Activated T-helper 17 cell treated with anti-CD3 and anti-CD28 coated beads, Interleukin-2, amount 50 U/mL, for 72 hours (primary cell): Measurements from ENCODE around the gene MAP3K9. TPM values are rescaled to one million over a fixed set of nuclear protein-coding genes. Genes with fewer than 3 reads are reported as not detected.
A peak's percentile ranks its signal among the peaks of the same experiment; 100 is the strongest.
"Not testable (repeated sequence)": the region's sequence is repeated elsewhere in the genome, so short reads cannot be mapped to it uniquely, and the experiment has no call there.

Experiments used
- ATAC-seq: fragments of 150-1000 bp; cut with Tn5 transposase; replicated peaks from 2 replicates; pipeline ENCODE4 v1.10.0; 2021; ENCODE audit warnings: mild to moderate bottlenecking, moderate library complexity
- H3K27ac Mint-ChIP-seq: one replicate; pipeline ENCODE4 v1.8.0; 2022; ENCODE audit warnings: mixed read lengths
- H3K27me3 Mint-ChIP-seq: one replicate; pipeline ENCODE4 v1.8.0; 2022; ENCODE audit warnings: mixed read lengths
- H3K36me3 Mint-ChIP-seq: one replicate; pipeline ENCODE4 v1.8.0; 2022; ENCODE audit warnings: low read depth, mild to moderate bottlenecking, mixed read lengths
- H3K4me1 Mint-ChIP-seq: one replicate; pipeline ENCODE4 v1.8.0; 2022; ENCODE audit warnings: mixed read lengths
- H3K4me3 Mint-ChIP-seq: one replicate; pipeline ENCODE4 v1.8.0; 2022; ENCODE audit warnings: mild to moderate bottlenecking, mixed read lengths
- H3K9me3 Mint-ChIP-seq: one replicate; pipeline ENCODE4 v1.8.0; 2022; ENCODE audit warnings: mixed read lengths
- total RNA-seq, 2 donors: library from RNA; stranded (reverse); gene quantifications; one replicate each; pipeline ENCODE4 v1.2.3, GENCODE V29; 2022

The MAP3K9 gene
- 10 to 100 TPM in 1 of 2 donors, 1 to 10 TPM in 1; 6.8 to 10.5 TPM for total RNA-seq

- H3K4me1 Mint-ChIP-seq, result peaks cover 10% of the 10 kb centered on the region
- H3K9me3 Mint-ChIP-seq, result no peaks in the 10 kb centered on the region
- peaks cover 6% of the 10 kb centered on the region for H3K36me3 Mint-ChIP-seq
- peak within 1 kb of the TSS; percentile 71 for H3K27ac Mint-ChIP-seq
- no peaks in the 10 kb centered on the region for H3K27me3 Mint-ChIP-seq
- ATAC-seq, result peak; percentile 85
- peak within 1 kb of the TSS; percentile 88 for H3K4me3 Mint-ChIP-seq
Observed at GRCh38 chr14:70809225-70810219, at the start of gene MAP3K9. Gene MAP3K9 (minus strand): TSS chr14:70809513. CDS start chr14:70809171, 342 bp downstream.

- Mint-ChIP-seq H3K27me3 (no peaks in the 10 kb centered on the region), H3K9me3 (no peaks in the 10 kb centered on the region), H3K27ac (no peak overlapping the region), H3K4me3 (no peak overlapping the region), H3K4me1 (peaks cover 11% of the 10 kb centered on the region), H3K36me3 (no peaks in the 10 kb centered on the region)
- ATAC-seq, result no peak
Observed at GRCh38 chr14:70858641-70859040, 49.3 kb upstream of the MAP3K9 start.

- H3K4me3 Mint-ChIP-seq, result peak overlapping the region; percentile 37
- no peaks in the 10 kb centered on the region for H3K27me3 Mint-ChIP-seq
- no peak for ATAC-seq
- no peaks in the 10 kb centered on the region for H3K36me3 Mint-ChIP-seq
- no peaks in the 10 kb centered on the region for H3K9me3 Mint-ChIP-seq
- no peak overlapping the region for H3K27ac Mint-ChIP-seq
- H3K4me1 Mint-ChIP-seq, result peaks cover 11% of the 10 kb centered on the region
Observed at GRCh38 chr14:70857496-70857890, 48.2 kb upstream of the MAP3K9 start.

- Mint-ChIP-seq H3K4me1 (peaks cover 11% of the 10 kb centered on the region), H3K4me3 (peak overlapping the region; percentile 37), H3K27me3 (no peaks in the 10 kb centered on the region), H3K36me3 (no peaks in the 10 kb centered on the region), H3K9me3 (no peaks in the 10 kb centered on the region), H3K27ac (no peak overlapping the region)
- ATAC-seq, result peak; percentile 99
Observed at GRCh38 chr14:70856851-70857495, 47.7 kb upstream of the MAP3K9 start.

GRCh38 chr14:70855486-70855885 is 46.2 kb upstream of the MAP3K9 start:
- no peak for ATAC-seq
- H3K27me3 Mint-ChIP-seq, result no peaks in the 10 kb centered on the region
- H3K4me1 Mint-ChIP-seq, result peaks cover 11% of the 10 kb centered on the region
- no peaks in the 10 kb centered on the region for H3K9me3 Mint-ChIP-seq
- no peak overlapping the region for H3K27ac Mint-ChIP-seq
- no peaks in the 10 kb centered on the region for H3K36me3 Mint-ChIP-seq
- no peak overlapping the region for H3K4me3 Mint-ChIP-seq

GRCh38 chr14:70853658-70854057 is 44.3 kb upstream of the MAP3K9 start:
- H3K4me3 Mint-ChIP-seq, H3K9me3 Mint-ChIP-seq, H3K27me3 Mint-ChIP-seq, ATAC-seq, H3K27ac Mint-ChIP-seq, H3K36me3 Mint-ChIP-seq: not testable (repeated sequence)
- H3K4me1 Mint-ChIP-seq, result peaks cover 11% of the 10 kb centered on the region

- Mint-ChIP-seq H3K27ac (no peak overlapping the region), H3K36me3 (no peaks in the 10 kb centered on the region), H3K27me3 (no peaks in the 10 kb centered on the region), H3K9me3 (no peaks in the 10 kb centered on the region), H3K4me3 (no peak overlapping the region), H3K4me1 (no peaks in the 10 kb centered on the region)
- no peak for ATAC-seq
Observed at GRCh38 chr14:70847406-70848090, 38.2 kb upstream of the MAP3K9 start.

GRCh38 chr14:70845601-70846000 is 36.3 kb upstream of the MAP3K9 start:
- Mint-ChIP-seq H3K4me1 (no peaks in the 10 kb centered on the region), H3K36me3 (no peaks in the 10 kb centered on the region), H3K9me3 (no peaks in the 10 kb centered on the region), H3K4me3 (no peak overlapping the region), H3K27me3 (no peaks in the 10 kb centered on the region), H3K27ac (no peak overlapping the region)
- no peak for ATAC-seq

GRCh38 chr14:70842851-70843462 is 33.6 kb upstream of the MAP3K9 start:
- H3K9me3 Mint-ChIP-seq, result no peaks in the 10 kb centered on the region
- no peaks in the 10 kb centered on the region for H3K27me3 Mint-ChIP-seq
- H3K36me3 Mint-ChIP-seq, result no peaks in the 10 kb centered on the region
- no peaks in the 10 kb centered on the region for H3K4me1 Mint-ChIP-seq
- no peak overlapping the region for H3K4me3 Mint-ChIP-seq
- ATAC-seq, result no peak
- no peak overlapping the region for H3K27ac Mint-ChIP-seq

- H3K4me1 Mint-ChIP-seq, result no peaks in the 10 kb centered on the region
- no peaks in the 10 kb centered on the region for H3K27me3 Mint-ChIP-seq
- no peak for ATAC-seq
- H3K36me3 Mint-ChIP-seq, result no peaks in the 10 kb centered on the region
- H3K4me3 Mint-ChIP-seq, result no peak overlapping the region
- H3K9me3 Mint-ChIP-seq, result peaks cover 5% of the 10 kb centered on the region
- no peak overlapping the region for H3K27ac Mint-ChIP-seq
Observed at GRCh38 chr14:70838076-70838475, 28.8 kb upstream of the MAP3K9 start.

GRCh38 chr14:70836946-70837345 is 27.6 kb upstream of the MAP3K9 start:
- no peak overlapping the region for H3K4me3 Mint-ChIP-seq
- H3K36me3 Mint-ChIP-seq, result no peaks in the 10 kb centered on the region
- ATAC-seq, result no peak
- no peaks in the 10 kb centered on the region for H3K27me3 Mint-ChIP-seq
- no peaks in the 10 kb centered on the region for H3K4me1 Mint-ChIP-seq
- H3K27ac Mint-ChIP-seq, result no peak overlapping the region
- peaks cover 5% of the 10 kb centered on the region for H3K9me3 Mint-ChIP-seq

- Mint-ChIP-seq H3K27ac (no peak overlapping the region), H3K27me3 (no peaks in the 10 kb centered on the region), H3K9me3 (peaks cover 5% of the 10 kb centered on the region), H3K4me1 (no peaks in the 10 kb centered on the region), H3K4me3 (no peak overlapping the region), H3K36me3 (no peaks in the 10 kb centered on the region)
- ATAC-seq, result no peak
Observed at GRCh38 chr14:70833884-70834283, 24.6 kb upstream of the MAP3K9 start.

- Mint-ChIP-seq H3K27ac (no peak overlapping the region), H3K4me3 (no peak overlapping the region), H3K4me1 (no peaks in the 10 kb centered on the region), H3K36me3 (no peaks in the 10 kb centered on the region), H3K27me3 (no peaks in the 10 kb centered on the region), H3K9me3 (peaks cover 5% of the 10 kb centered on the region)
- no peak for ATAC-seq
Observed at GRCh38 chr14:70832561-70833305, 23.4 kb upstream of the MAP3K9 start.
